Bronchial epithelial cell (primary cell): Measurements from ENCODE around the gene LRRC4C. TPM values are rescaled to one million over a fixed set of nuclear protein-coding genes. Genes with fewer than 3 reads are reported as not detected.

ENCODE experiments used
- DNase-seq: peaks from one replicate; pipeline ENCODE4 v3.0.0-alpha.2; 2010; ENCODE audit warnings: low read depth
- FAIRE-seq: peaks from 2 replicates; lab custom pipeline; 2011; peaks lifted over from hg19 to GRCh38; lab: Jason Lieb, UNC
- H3K27me3 ChIP-seq: 2 replicates; pipeline ENCODE4 v1.5.1; 2011; ENCODE audit warnings: low read length; ENCODE audit not compliant: control insufficient read depth, insufficient read depth
- H3K36me3 ChIP-seq: 2 replicates; pipeline ENCODE4 v1.5.1; 2011; ENCODE audit warnings: low read length; ENCODE audit not compliant: control insufficient read depth, insufficient read depth
- H3K4me3 ChIP-seq: 2 replicates; pipeline ENCODE4 v1.5.1; 2011; ENCODE audit warnings: mild to moderate bottlenecking, low read depth, low read length, control low read depth
- CTCF ChIP-seq: IDR thresholded peaks from 2 replicates; pipeline ENCODE4 v1.5.1; 2011; ENCODE audit warnings: mild to moderate bottlenecking, moderate library complexity, low read length, control low read depth, inconsistent platforms; ENCODE audit not compliant: insufficient read depth, severe bottlenecking
- total RNA-seq: library from RNA; depleted of rRNA; stranded (reverse); fragments of >200 nt; gene quantifications from 2 replicates; pipeline ENCODE4 v1.2.1, GENCODE V29; 2014

Gene LRRC4C
- total RNA-seq, 1 donor from 2014 or later = not detected

- no peak for TF ChIP-seq CTCF
- DNase-seq (no peak), FAIRE-seq (no peak)
- H3K4me3 ChIP-seq = no peak overlapping the region
- H3K36me3 ChIP-seq = no peaks in the 10 kb centered on the region
- H3K27me3 ChIP-seq = no peaks in the 10 kb centered on the region
These were observed 359.8 kb downstream of the LRRC4C start for GRCh38 chr11:41099654-41100053.

GRCh38 chr11:41085123-41085522 is 374.3 kb downstream of the LRRC4C start:
- Histone ChIP-seq H3K36me3 (no peaks in the 10 kb centered on the region), H3K4me3 (no peak overlapping the region), H3K27me3 (no peaks in the 10 kb centered on the region)
- no peak for TF ChIP-seq CTCF
- peak; percentile 3 for DNase-seq
- no peak for FAIRE-seq

GRCh38 chr11:41081756-41082285 is 377.6 kb downstream of the LRRC4C start:
- H3K4me3 ChIP-seq = no peak overlapping the region
- TF ChIP-seq CTCF = no peak
- FAIRE-seq (no peak), DNase-seq (no peak)
- no peaks in the 10 kb centered on the region for H3K27me3 ChIP-seq
- H3K36me3 ChIP-seq = no peaks in the 10 kb centered on the region

GRCh38 chr11:41074318-41074717 is 385.1 kb downstream of the LRRC4C start:
- FAIRE-seq (no peak), DNase-seq (no peak)
- no peak for TF ChIP-seq CTCF
- Histone ChIP-seq H3K36me3 (no peaks in the 10 kb centered on the region), H3K27me3 (no peaks in the 10 kb centered on the region), H3K4me3 (no peak overlapping the region)

- no peak for FAIRE-seq
- no peak for DNase-seq
These were observed 394.0 kb downstream of the LRRC4C start for GRCh38 chr11:41065432-41065831.

More at GRCh38 chr11:41065432-41065831, 394.0 kb downstream of the LRRC4C start:
- Histone ChIP-seq H3K4me3 (no peak overlapping the region), H3K27me3 (no peaks in the 10 kb centered on the region), H3K36me3 (no peaks in the 10 kb centered on the region)
- no peak for TF ChIP-seq CTCF
